ENCODE results near the gene UPB1. TPM values are rescaled to one million over a fixed set of nuclear protein-coding genes. Genes with fewer than 3 reads are reported as not detected.
A peak's percentile ranks its signal among the peaks of the same experiment; 100 is the strongest.

Gene UPB1
- total and polyA plus RNA-seq, 9 of the 15 experiments (the other 6 are each of a cell fraction or from before 2014, with no cell fraction given), result 0.06 to 0.11 TPM; not detected in 7

- no peak for TF ChIP-seq ZNF778 (CRISPR knock-in tag; IDR thresholded peaks at IDR 0.05)
- no peak for TF ChIP-seq NUFIP1 (IDR thresholded peaks at IDR 0.05; ENCODE audit: partially characterized antibody)
- TF ChIP-seq DNMT1 (IDR thresholded peaks at IDR 0.05), result no peak
- no peak for TF ChIP-seq STAT5B (CRISPR knock-in tag; IDR thresholded peaks at IDR 0.05)
- TF ChIP-seq, protein P1, sequence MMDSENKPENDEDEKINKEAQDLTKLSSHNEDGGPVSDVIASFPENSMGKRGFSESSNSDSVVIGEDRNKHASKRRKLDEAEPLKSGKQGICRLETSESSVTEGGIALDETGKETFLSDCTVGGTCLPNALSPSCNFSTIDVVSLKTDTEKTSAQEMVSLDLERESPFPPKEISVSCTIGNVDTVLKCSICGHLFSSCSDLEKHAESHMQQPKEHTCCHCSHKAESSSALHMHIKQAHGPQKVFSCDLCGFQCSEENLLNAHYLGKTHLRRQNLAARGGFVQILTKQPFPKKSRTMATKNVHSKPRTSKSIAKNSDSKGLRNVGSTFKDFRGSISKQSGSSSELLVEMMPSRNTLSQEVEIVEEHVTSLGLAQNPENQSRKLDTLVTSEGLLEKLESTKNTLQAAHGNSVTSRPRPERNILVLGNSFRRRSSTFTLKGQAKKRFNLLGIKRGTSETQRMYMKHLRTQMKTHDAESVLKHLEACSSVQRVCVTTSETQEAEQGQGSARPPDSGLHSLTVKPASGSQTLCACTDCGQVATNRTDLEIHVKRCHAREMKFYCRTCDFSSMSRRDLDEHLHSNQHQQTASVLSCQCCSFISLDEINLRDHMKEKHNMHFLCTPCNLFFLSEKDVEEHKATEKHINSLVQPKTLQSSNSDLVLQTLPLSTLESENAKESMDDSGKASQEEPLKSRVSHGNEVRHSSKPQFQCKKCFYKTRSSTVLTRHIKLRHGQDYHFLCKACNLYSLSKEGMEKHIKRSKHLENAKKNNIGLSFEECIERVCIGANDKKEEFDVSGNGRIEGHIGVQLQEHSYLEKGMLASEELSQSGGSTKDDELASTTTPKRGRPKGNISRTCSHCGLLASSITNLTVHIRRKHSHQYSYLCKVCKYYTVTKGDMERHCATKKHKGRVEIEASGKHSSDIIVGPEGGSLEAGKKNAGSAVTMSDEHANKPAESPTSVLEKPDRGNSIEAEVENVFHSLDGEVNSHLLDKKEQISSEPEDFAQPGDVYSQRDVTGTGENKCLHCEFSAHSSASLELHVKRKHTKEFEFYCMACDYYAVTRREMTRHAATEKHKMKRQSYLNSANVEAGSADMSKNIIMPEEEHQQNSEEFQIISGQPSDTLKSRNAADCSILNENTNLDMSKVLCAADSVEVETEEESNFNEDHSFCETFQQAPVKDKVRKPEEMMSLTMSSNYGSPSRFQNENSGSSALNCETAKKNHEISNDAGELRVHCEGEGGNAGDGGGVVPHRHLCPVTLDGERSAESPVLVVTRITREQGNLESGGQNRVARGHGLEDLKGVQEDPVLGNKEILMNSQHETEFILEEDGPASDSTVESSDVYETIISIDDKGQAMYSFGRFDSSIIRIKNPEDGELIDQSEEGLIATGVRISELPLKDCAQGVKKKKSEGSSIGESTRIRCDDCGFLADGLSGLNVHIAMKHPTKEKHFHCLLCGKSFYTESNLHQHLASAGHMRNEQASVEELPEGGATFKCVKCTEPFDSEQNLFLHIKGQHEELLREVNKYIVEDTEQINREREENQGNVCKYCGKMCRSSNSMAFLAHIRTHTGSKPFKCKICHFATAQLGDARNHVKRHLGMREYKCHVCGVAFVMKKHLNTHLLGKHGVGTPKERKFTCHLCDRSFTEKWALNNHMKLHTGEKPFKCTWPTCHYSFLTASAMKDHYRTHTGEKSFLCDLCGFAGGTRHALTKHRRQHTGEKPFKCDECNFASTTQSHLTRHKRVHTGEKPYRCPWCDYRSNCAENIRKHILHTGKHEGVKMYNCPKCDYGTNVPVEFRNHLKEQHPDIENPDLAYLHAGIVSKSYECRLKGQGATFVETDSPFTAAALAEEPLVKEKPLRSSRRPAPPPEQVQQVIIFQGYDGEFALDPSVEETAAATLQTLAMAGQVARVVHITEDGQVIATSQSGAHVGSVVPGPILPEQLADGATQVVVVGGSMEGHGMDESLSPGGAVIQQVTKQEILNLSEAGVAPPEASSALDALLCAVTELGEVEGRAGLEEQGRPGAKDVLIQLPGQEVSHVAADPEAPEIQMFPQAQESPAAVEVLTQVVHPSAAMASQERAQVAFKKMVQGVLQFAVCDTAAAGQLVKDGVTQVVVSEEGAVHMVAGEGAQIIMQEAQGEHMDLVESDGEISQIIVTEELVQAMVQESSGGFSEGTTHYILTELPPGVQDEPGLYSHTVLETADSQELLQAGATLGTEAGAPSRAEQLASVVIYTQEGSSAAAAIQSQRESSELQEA (IDR thresholded peaks at IDR 0.05; ENCODE audit: low read depth), result no peak
- TF ChIP-seq CSDE1 (IDR thresholded peaks at IDR 0.05), result no peak
- no peak for TF ChIP-seq ZBTB7A (IDR thresholded peaks at IDR 0.05; ENCODE audit: borderline replicate concordance, control insufficient read depth, low read depth, low read length)
- no peak for TF ChIP-seq ZSCAN29 (IDR thresholded peaks at IDR 0.05)
- no peak for TF ChIP-seq ZFP1 (CRISPR knock-in tag; IDR thresholded peaks at IDR 0.05)
- TF ChIP-seq, protein P2, sequence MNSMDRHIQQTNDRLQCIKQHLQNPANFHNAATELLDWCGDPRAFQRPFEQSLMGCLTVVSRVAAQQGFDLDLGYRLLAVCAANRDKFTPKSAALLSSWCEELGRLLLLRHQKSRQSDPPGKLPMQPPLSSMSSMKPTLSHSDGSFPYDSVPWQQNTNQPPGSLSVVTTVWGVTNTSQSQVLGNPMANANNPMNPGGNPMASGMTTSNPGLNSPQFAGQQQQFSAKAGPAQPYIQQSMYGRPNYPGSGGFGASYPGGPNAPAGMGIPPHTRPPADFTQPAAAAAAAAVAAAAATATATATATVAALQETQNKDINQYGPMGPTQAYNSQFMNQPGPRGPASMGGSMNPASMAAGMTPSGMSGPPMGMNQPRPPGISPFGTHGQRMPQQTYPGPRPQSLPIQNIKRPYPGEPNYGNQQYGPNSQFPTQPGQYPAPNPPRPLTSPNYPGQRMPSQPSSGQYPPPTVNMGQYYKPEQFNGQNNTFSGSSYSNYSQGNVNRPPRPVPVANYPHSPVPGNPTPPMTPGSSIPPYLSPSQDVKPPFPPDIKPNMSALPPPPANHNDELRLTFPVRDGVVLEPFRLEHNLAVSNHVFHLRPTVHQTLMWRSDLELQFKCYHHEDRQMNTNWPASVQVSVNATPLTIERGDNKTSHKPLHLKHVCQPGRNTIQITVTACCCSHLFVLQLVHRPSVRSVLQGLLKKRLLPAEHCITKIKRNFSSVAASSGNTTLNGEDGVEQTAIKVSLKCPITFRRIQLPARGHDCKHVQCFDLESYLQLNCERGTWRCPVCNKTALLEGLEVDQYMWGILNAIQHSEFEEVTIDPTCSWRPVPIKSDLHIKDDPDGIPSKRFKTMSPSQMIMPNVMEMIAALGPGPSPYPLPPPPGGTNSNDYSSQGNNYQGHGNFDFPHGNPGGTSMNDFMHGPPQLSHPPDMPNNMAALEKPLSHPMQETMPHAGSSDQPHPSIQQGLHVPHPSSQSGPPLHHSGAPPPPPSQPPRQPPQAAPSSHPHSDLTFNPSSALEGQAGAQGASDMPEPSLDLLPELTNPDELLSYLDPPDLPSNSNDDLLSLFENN (IDR thresholded peaks at IDR 0.05; ENCODE audit: low read depth in 2 of 2, low read length in 2 of 2), result peak in 1 of 2 experiments; percentile 40; a peak in 1 of 4 replicates
- no peak for TF ChIP-seq ZFPM2 (CRISPR knock-in tag; IDR thresholded peaks at IDR 0.05)
- TF ChIP-seq ZKSCAN8 (CRISPR knock-in tag; IDR thresholded peaks at IDR 0.05), result no peak
- no peak for TF ChIP-seq ZNF184 (CRISPR knock-in tag; IDR thresholded peaks at IDR 0.05)
- TF ChIP-seq U2AF2 (optimal IDR thresholded peaks at IDR 0.05; ENCODE audit: low read depth, low read length), result no peak
These were observed 60.3 kb downstream of the UPB1 start, which contains the start of gene SNRPD3 (continued) for GRCh38 chr22:24555165-24556039.

All from K562 (cell line).